HEK293T (cell line): ENCODE data around the gene PGM1.

Source experiments
- CTBP1 ChIP-seq: fragments of 450-650 bp; IDR thresholded peaks from 2 replicates; pipeline ENCODE4 v1.6.1; 2016; ENCODE audit warnings: borderline replicate concordance
- ELF4 ChIP-seq: fragments of 450-650 bp; IDR thresholded peaks from 2 replicates; pipeline ENCODE4 v1.6.1; 2017; ENCODE audit warnings: antibody characterized with exemption

GRCh38 chr1:63645317-63645716 lies 52.1 kb downstream of the PGM1 start:
- no peak for TF ChIP-seq CTBP1
- no peak for TF ChIP-seq ELF4
